Measurements from ENCODE around the gene KPRP. TPM values are rescaled to one million over a fixed set of nuclear protein-coding genes. Genes with fewer than 3 reads are reported as not detected.

KPRP gene
- total and polyA plus RNA-seq, 10 of the 15 experiments (the other 5 are each of a cell fraction or from before 2014, with no cell fraction given) = not detected

GRCh38 chr1:152753586-152753985 lies 4.2 kb upstream of the KPRP start (continued):
- TF ChIP-seq E4F1 (IDR thresholded peaks at IDR 0.05; ENCODE audit: borderline replicate concordance, partially characterized antibody) = no peak
- TF ChIP-seq SUPT20H (IDR thresholded peaks at IDR 0.05; ENCODE audit: borderline replicate concordance, control insufficient read depth, low read depth, low read length) = no peak
- TF ChIP-seq MAX (IDR thresholded peaks at IDR 0.05; ENCODE audit: low read depth, low read length) = no peak
- TF ChIP-seq ZBTB4 (CRISPR knock-in tag; IDR thresholded peaks at IDR 0.05) = no peak
- TF ChIP-seq CBFB (IDR thresholded peaks at IDR 0.05; ENCODE audit: low read depth) = no peak
- no peak for TF ChIP-seq NBN (IDR thresholded peaks at IDR 0.05)
- no peak for TF ChIP-seq CUX1 (IDR thresholded peaks at IDR 0.05; ENCODE audit: insufficient replicate concordance, low read depth, low read length)
- TF ChIP-seq WRNIP1 (IDR thresholded peaks at IDR 0.05; ENCODE audit: borderline replicate concordance, low read depth, low read length) = no peak
